PFSK-1 (cell line): Measurements from ENCODE around the gene DPPA3.

Experiments used
- FOXP2 ChIP-seq: optimal IDR thresholded peaks from 2 replicates; pipeline ENCODE3; 2011; ENCODE audit warnings: borderline replicate concordance, control low read depth, inconsistent platforms; ENCODE audit not compliant: insufficient read depth; ENCODE audit errors: extremely low read length, extremely low read depth
- POLR2AphosphoS5 ChIP-seq: IDR thresholded peaks from 2 replicates; pipeline ENCODE4 v1.6.1; 2012; ENCODE audit warnings: low read depth, mild to moderate bottlenecking, control low read depth, low read length, moderate library complexity
- TAF1 ChIP-seq: IDR thresholded peaks from 2 replicates; pipeline ENCODE4 v1.6.1; 2012; ENCODE audit warnings: low read length, control low read depth, borderline replicate concordance; ENCODE audit not compliant: insufficient read depth

DNA sequence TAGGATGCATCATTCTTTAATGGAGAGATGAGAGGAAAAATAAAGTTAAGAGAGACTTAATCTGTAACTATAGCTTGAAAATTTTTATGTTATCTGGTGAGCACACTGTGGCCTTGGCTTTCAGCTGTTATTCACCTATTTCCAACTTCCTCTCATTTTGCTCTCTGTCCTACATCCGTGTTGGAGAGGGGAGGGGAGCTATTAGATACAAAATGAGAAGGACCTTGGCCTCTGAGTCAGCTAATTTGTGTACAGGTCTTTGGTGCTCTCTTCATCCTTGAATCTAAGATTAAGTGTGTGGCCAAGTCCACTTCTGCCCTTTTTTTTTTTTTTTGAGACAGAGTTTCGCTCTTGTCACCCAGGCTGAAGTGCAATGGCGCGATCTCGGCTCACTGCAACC, 44.6 kb upstream of the DPPA3 start:
- TF ChIP-seq TAF1 (no peak), FOXP2 (no peak), POLR2AphosphoS5 (no peak)
